Stimulated activated CD8-positive, alpha-beta memory T cell treated with anti-CD3 and anti-CD28 coated beads, Interleukin-12 subunit alpha, Interleukin-12 subunit beta, amount 100 ng/mL, for 24 hours (primary cell): ENCODE measurements around the gene LRWD1.
"Not testable (repeated sequence)": the region's sequence is repeated elsewhere in the genome, so short reads cannot be mapped to it uniquely, and the experiment has no call there.

Source experiments
- DNase-seq: peaks from one replicate; pipeline ENCODE4 v3.0.0-alpha.2; 2020; ENCODE audit errors: extremely low read depth

LRWD1 gene

GRCh38 chr7:102468478-102469350 lies 3.9 kb downstream of the LRWD1 start:
- DNase-seq: no peak

- no peak for DNase-seq
Observed at GRCh38 chr7:102469351-102469971, 4.7 kb downstream of the LRWD1 start.

DNA sequence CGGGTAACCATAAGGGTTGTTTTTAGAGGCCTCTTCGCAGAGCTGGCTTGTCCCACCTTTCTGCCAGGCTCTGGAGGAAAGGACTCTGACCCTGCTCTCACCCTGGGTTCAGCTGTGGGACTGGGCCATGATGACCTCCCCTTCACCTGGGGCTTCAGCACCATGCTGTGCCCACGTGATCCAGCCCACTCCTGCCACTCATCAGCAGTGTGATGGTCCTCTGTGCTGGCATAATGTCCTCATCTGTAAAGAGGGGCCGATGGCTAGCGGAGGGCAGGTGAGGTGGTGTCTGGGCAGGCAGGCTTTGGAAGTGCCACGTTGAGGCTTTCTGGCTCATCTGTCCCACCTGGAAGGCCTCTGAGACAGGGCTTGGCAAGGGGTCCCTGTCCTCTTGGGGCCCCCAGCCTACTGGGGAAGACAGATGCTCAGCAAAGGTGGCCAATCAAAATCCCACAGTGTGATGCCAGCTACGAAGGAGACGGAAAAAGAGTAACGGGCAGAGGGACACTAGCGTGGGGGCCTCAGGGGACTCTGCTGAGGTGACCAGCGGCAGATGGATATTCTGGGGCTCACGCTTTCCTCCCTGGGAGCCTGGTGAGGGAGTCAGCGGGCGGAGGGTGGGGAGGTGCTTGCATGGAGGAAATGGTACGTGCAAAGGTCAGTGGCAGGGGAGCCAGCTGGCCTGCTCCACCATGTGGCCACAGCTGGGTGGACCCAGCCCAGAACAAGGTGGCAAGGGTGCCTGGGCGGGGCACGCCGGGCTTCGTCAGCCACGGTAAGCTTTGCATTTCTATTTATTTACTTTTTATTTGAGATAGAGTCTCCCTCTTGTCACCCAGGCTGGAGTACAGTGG lies 5.4 kb downstream of the LRWD1 start:
- no peak for DNase-seq

DNA sequence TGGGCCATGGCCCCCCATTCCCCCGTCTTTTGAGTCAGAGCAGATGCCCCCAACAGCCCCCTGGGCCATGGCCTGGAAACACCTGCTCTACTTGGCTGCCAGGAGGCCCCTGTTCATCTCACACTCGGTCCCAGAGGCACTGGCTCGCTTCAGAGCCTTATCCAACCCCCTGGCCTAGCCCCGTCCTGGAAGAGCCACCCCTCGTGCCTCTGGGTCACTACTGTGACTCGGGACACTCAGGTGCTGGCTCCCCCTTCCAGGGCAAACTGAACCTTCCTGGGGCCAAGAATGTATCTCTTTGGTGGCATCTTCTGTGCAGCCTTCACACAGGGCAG lies 7.0 kb downstream of the LRWD1 start:
- no peak for DNase-seq

GRCh38 chr7:102472126-102473041 lies 7.6 kb downstream of the LRWD1 start:
- no peak for DNase-seq

DNA sequence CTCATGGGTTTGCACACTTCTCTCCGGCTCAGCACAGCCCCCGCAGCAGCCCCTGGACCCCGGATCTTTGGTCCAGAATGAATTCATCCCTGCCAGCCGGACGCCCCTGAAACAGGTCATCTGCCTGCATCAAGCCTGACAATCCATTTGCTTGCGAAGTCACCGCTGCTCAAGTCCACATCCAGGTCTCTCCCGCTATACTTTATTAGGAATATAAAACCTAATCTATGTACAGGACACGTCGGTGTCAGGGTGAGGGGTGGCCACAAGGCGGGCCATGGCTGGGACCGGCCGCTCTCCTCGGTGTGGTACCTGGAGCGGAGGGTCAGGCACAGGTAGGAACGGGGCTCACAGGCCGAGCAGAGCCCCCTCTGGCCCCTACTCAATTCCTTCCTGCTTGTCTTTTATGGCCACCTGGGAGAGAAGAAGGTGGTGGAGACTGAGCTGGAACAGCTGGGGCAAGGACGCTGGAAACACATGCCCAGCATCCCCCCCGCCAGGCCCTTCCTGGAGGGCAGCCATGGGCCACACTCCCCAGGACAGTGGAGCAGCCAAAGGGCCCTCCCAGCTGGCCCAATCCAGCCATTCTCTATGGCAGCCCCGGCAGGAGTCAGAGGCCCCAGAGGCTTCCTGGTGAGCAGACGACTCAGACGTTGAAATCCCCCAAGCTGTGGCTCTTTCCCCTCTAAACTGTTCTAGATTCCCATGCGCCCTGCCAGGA lies 8.6 kb downstream of the LRWD1 start:
- no peak for DNase-seq

GRCh38 chr7:102474116-102474515 lies 9.3 kb downstream of the LRWD1 start:
- DNase-seq: not testable (repeated sequence)

DNA sequence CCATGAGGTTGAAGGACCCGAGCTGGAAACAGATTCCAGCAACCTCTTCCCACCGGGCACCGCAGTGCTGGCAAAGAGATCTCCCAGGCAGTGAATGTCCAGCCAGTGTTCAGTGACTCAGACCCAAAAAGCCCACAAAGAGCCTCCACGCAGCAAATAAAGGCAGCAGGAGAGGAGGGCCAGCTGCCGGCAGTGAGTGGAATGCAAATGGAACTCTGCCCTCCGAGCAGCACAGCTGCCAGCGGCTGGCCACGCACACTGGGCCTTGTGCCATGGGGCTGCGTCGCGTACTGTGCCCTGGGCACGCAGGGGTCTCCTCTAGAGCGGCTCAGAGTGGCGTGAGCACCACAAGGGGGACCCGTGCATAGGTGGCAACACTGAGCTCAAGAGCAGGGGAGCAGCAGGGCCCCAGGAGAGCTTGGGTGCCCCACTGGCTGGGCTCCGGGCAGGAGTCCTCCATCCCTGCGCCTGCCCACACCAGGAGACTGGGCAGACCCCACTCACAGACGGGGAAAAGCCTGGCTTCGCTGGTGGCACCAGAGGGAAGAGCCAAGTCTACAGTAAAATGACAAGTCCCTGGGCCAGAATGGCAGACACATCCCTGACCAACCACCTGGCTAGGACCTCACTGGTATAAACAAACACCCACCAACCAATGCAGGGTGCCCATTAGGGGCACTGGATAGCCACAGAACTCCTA lies 10.1 kb downstream of the LRWD1 start:
- not testable (repeated sequence) for DNase-seq

- DNase-seq: peak; percentile 67
Observed at GRCh38 chr7:102478314-102479208, 13.8 kb downstream of the LRWD1 start, which contains the start of gene POLR2J. Gene POLR2J, minus strand, starts transcription at chr7:102478922. Its CDS starts 62 bp downstream, at chr7:102478860.

GRCh38 chr7:102479209-102479584 lies 14.4 kb downstream of the LRWD1 start:
- DNase-seq: not testable (repeated sequence)

DNA sequence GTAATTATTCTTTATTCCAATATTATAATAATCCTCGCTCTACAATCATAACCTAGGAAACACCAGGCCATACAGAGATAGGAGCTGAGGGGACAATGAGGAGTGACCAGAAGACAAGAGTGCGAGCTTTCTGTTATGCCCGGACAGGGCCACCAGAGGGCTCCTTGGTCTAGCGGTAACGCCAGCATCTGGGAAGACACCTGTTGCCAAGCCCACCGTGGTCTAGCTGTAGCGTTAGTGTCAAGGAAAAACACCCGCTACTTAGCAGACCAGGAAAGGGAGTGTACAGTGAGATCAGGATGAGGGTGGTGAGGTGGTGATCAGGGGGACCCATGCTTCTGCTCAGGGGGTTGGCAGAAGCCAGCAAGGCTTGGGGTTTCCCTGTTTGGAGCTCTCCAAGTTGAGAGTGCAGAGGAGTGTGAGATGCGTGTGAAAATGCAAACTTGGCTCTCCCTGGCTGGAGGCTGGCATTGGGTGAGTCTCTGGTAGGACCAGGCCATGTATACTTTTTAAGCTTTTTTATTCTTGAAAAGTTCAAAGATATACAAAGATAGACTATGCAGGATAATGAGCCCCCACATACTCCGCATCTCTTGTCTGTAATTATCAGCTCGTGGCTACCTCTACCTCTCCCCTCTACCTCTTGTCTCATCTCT lies 15.3 kb downstream of the LRWD1 start:
- not testable (repeated sequence) for DNase-seq

- DNase-seq: not testable (repeated sequence)
Observed at GRCh38 chr7:102481962-102482361, 17.2 kb downstream of the LRWD1 start.

- DNase-seq: not testable (repeated sequence)
Observed at GRCh38 chr7:102484317-102484716, 19.5 kb downstream of the LRWD1 start.

DNA sequence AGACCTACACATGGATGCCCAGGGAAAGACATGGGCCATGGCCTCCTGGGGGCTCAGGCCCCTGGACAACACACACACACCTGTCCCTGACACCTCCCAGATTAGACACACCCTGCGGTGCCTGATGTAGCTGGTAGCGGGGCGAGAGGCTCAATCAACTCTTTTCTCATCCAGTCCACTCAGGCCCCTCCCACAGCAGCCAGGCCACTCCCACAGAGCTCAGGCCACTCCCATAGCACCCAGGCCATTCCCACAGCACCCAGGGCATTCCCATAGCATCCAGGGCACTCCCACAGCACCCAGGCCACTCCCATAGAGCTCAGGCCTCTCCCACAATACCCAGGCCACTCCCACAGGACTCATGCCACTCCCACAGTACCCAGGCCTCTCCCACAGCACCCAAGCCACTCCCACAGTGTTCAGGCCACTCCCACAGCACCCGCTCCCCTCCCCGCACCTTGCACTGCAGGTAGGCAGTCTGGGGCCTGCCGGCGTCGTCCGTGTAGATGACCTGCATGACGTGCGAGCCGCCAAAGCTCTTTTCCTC lies 25.8 kb downstream of the LRWD1 start:
- DNase-seq: peak; percentile 12

- not testable (repeated sequence) for DNase-seq
Observed at GRCh38 chr7:102493220-102493935, 28.6 kb downstream of the LRWD1 start.

DNA sequence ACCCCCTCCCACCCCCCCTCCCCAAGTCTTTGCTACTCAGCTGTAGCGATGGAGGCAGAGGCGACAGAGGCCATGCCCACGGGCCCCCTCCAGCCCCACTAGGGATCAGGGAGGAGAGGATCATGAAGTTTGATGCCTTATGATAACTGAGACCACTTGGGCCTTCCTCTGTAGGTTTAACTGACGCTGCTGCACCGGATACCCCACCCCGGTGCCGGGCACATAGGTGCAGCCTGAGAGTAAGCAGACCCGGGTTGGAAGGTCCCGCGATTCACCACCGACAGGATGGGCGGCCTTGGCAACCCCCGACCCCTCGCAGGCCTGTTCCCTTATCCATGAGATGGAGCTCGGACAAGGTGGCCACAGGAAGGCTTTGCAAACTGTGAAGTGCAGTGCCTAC lies 29.2 kb downstream of the LRWD1 start:
- not testable (repeated sequence) for DNase-seq

DNA sequence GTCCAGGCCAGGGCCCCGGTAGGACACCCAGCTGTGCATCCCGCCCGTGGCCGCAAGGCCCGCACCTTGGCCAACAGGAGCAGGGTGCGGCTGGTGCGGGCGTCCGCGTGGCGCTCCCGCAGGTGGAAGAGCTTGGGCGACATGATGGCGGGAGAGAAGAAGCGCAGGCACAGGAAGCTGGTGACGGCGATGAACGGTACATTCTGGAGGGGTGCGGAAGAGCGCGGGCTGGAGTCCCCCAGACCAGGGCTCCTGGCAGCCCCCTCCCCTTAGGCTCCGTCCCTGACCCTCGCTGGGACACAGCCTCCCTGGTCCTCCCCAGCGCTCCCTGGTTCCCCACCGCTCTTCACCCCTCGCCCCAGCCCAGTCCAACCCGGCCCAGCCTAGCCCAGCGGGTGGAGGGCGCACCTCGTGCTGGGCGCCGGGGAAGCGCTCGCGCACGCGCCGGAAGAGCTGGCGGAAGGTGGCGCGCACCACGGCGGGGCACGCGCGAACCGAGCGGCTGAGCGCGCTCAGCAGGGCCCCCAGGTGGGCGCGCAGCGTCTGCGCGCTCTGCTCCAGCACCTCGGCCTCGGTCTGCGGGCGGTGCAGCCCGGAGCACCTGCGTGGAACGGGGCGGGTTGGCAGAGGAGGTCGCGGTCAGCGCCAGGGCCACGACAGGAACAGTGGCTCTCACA lies 29.8 kb downstream of the LRWD1 start:
- not testable (repeated sequence) for DNase-seq
